Progenitor cell of endocrine pancreas (in vitro differentiated cells): Measurements from ENCODE around the gene LRGUK. TPM values are rescaled to one million over a fixed set of nuclear protein-coding genes. Genes with fewer than 3 reads are reported as not detected.

Experiments
- DNase-seq: peaks from one replicate; pipeline ENCODE4 v3.0.0; 2021; ENCODE audit warnings: low spot score; ENCODE audit not compliant: unreplicated experiment
- H3K27ac Mint-ChIP-seq: 2 replicates; pipeline ENCODE4 v1.8.0; 2021; ENCODE audit warnings: mild to moderate bottlenecking, moderate library complexity, mixed read lengths
- H3K27me3 Mint-ChIP-seq: 2 replicates; pipeline ENCODE4 v1.8.0; 2021; ENCODE audit warnings: mixed read lengths
- H3K36me3 Mint-ChIP-seq: 2 replicates; pipeline ENCODE4 v1.8.0; 2022; ENCODE audit warnings: mixed read lengths; ENCODE audit not compliant: insufficient read depth
- H3K4me1 Mint-ChIP-seq: 2 replicates; pipeline ENCODE4 v1.8.0; 2021; ENCODE audit warnings: low read depth, mixed read lengths
- H3K4me3 Mint-ChIP-seq: 2 replicates; pipeline ENCODE4 v1.8.0; 2021; ENCODE audit warnings: low read depth, mild to moderate bottlenecking, moderate library complexity, mixed read lengths
- H3K9me3 Mint-ChIP-seq: 2 replicates; pipeline ENCODE4 v1.8.0; 2021; ENCODE audit warnings: low read depth, mixed read lengths
- total RNA-seq: library from RNA; stranded (reverse); gene quantifications from 2 replicates; pipeline ENCODE4 v1.2.1, GENCODE V29; 2021
- TF ChIP-seq, protein P1 (sequence below): fragments of 200-600 bp; sonication (generic); IDR thresholded peaks from one replicate; pipeline ENCODE4 v1.5.0; 2021; ENCODE audit warnings: antibody characterized with exemption, mild to moderate bottlenecking; ENCODE audit not compliant: unreplicated experiment

Gene LRGUK
- total RNA-seq, 1 donor from 2014 or later: 2.6 TPM

DNA sequence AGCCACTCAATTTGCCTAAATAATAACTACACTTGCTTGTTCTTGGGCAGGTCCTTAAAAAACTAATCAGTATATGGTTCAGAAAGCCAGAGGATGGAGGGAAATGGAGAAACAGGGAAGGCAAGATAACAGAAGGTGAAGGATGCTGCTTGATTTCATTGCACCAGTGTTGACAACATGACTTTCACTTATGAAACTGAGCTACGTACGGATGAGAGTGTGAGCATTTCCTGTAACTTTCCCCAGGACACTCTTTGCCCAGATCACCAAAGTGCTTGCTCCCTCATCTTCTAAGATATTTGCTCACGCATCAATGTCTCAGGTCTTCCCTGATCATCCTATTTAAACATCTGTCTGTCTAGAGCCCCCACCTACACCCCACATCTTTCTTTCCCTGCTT lies 152.2 kb downstream of the LRGUK start:
- TF ChIP-seq, protein P1, sequence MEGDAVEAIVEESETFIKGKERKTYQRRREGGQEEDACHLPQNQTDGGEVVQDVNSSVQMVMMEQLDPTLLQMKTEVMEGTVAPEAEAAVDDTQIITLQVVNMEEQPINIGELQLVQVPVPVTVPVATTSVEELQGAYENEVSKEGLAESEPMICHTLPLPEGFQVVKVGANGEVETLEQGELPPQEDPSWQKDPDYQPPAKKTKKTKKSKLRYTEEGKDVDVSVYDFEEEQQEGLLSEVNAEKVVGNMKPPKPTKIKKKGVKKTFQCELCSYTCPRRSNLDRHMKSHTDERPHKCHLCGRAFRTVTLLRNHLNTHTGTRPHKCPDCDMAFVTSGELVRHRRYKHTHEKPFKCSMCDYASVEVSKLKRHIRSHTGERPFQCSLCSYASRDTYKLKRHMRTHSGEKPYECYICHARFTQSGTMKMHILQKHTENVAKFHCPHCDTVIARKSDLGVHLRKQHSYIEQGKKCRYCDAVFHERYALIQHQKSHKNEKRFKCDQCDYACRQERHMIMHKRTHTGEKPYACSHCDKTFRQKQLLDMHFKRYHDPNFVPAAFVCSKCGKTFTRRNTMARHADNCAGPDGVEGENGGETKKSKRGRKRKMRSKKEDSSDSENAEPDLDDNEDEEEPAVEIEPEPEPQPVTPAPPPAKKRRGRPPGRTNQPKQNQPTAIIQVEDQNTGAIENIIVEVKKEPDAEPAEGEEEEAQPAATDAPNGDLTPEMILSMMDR: no peak
- Mint-ChIP-seq H3K9me3 (peaks cover 3% of the 10 kb centered on the region), H3K27me3 (no peaks in the 10 kb centered on the region), H3K4me3 (no peak overlapping the region), H3K36me3 (peaks cover 2% of the 10 kb centered on the region), H3K27ac (no peak overlapping the region), H3K4me1 (peaks cover 35% of the 10 kb centered on the region)
- no peak for DNase-seq

- no peaks in the 10 kb centered on the region for H3K27me3 Mint-ChIP-seq
- H3K9me3 Mint-ChIP-seq: peaks cover 3% of the 10 kb centered on the region
- TF ChIP-seq, protein P1: no peak
- H3K4me3 Mint-ChIP-seq: no peak overlapping the region
- no peak overlapping the region for H3K27ac Mint-ChIP-seq
- peaks cover 2% of the 10 kb centered on the region for H3K36me3 Mint-ChIP-seq
- H3K4me1 Mint-ChIP-seq: peaks cover 41% of the 10 kb centered on the region
- no peak for DNase-seq
These were observed 152.8 kb downstream of the LRGUK start for GRCh38 chr7:134279898-134280297.

DNA sequence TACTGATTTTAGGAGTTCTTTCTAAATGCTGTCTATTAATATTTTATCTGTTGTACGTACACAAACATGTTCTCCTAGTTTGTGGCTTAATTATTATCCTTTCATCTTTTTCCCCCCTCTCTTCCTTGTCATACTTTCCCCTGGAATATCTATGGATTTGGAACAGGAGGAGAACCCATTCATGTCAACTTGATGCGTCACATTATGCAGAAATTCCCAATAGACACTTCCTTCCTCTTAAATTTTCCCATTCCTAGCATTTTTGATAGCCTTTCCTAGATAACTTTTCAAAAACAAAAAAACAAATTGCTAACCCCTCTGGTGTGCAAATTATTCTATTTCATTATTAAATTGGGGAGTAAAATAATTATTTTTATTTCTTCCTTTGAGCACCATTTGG lies 153.4 kb downstream of the LRGUK start:
- peaks cover 2% of the 10 kb centered on the region for H3K36me3 Mint-ChIP-seq
- no peak for DNase-seq
- no peak overlapping the region for H3K27ac Mint-ChIP-seq
- peaks cover 41% of the 10 kb centered on the region for H3K4me1 Mint-ChIP-seq
- TF ChIP-seq, protein P1: no peak
- H3K27me3 Mint-ChIP-seq: no peaks in the 10 kb centered on the region
- H3K9me3 Mint-ChIP-seq: peaks cover 3% of the 10 kb centered on the region
- H3K4me3 Mint-ChIP-seq: no peak overlapping the region

GRCh38 chr7:134284011-134284410 lies 156.9 kb downstream of the LRGUK start:
- Mint-ChIP-seq H3K4me3 (no peak overlapping the region), H3K27me3 (peaks cover 4% of the 10 kb centered on the region), H3K4me1 (peaks cover 31% of the 10 kb centered on the region), H3K9me3 (peaks cover 3% of the 10 kb centered on the region), H3K36me3 (peaks cover 2% of the 10 kb centered on the region), H3K27ac (no peak overlapping the region)
- TF ChIP-seq, protein P1: no peak
- no peak for DNase-seq

DNA sequence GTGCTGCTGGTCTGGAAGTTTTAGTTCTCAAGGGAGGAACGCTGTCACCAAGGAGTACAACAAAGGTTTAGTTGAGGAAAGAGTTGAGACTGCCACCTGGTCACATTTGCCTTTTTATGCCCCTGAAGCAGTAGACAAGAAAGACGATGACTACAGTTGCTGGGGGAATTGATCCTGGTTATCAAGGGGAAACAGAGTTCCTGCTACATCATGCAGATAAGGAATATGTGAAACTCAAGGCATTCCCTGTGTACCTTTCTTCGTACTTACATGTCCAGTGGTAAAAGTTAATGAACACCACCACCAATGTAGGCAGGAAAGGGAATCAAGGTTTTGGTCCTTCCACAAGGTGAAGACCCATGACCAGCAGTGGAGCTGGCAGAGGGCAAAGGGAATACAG lies 157.8 kb downstream of the LRGUK start:
- H3K27me3 Mint-ChIP-seq: peaks cover 4% of the 10 kb centered on the region
- TF ChIP-seq, protein P1: no peak
- no peak overlapping the region for H3K27ac Mint-ChIP-seq
- H3K4me1 Mint-ChIP-seq: peaks cover 27% of the 10 kb centered on the region
- peaks cover 3% of the 10 kb centered on the region for H3K9me3 Mint-ChIP-seq
- DNase-seq: no peak
- H3K4me3 Mint-ChIP-seq: no peak overlapping the region
- peaks cover 2% of the 10 kb centered on the region for H3K36me3 Mint-ChIP-seq
